HG03103 (cell line): ENCODE results near the gene TENM3.
A peak's percentile ranks its signal among the peaks of the same experiment; 100 is the strongest.
"Not testable (repeated sequence)": the region's sequence is repeated elsewhere in the genome, so short reads cannot be mapped to it uniquely, and the experiment has no call there.

Experiments used
- ATAC-seq: cut with Tn5 transposase; IDR thresholded peaks from one replicate; pipeline ENCODE4 v1.9.1; 2021; ENCODE audit warnings: low read depth; ENCODE audit not compliant: unreplicated experiment

The TENM3 gene

GRCh38 chr4:182795446-182796238 lies 552.4 kb downstream of the TENM3 start:
- ATAC-seq: no peak

GRCh38 chr4:182799515-182800215 lies 556.5 kb downstream of the TENM3 start:
- ATAC-seq: no peak

- no peak for ATAC-seq
Observed at GRCh38 chr4:182800216-182800515, 557.0 kb downstream of the TENM3 start.

GRCh38 chr4:182801636-182802035 lies 558.4 kb downstream of the TENM3 start:
- ATAC-seq: no peak

GRCh38 chr4:182802621-182803020 lies 559.4 kb downstream of the TENM3 start:
- ATAC-seq: no peak

- ATAC-seq: no peak
Observed at GRCh38 chr4:182803235-182803634, 560.0 kb downstream of the TENM3 start.

- no peak for ATAC-seq
Observed at GRCh38 chr4:182804131-182804530, 560.9 kb downstream of the TENM3 start.

GRCh38 chr4:182805321-182805720 lies 562.1 kb downstream of the TENM3 start:
- no peak for ATAC-seq

GRCh38 chr4:182805750-182806149 lies 562.5 kb downstream of the TENM3 start:
- no peak for ATAC-seq

- ATAC-seq: peak; percentile 58
Observed at GRCh38 chr4:182806259-182807252, 563.4 kb downstream of the TENM3 start.

GRCh38 chr4:182807346-182807745 lies 564.1 kb downstream of the TENM3 start:
- no peak for ATAC-seq

GRCh38 chr4:182807767-182808548 lies 564.8 kb downstream of the TENM3 start:
- ATAC-seq: no peak

- ATAC-seq: peak; percentile 71
Observed at GRCh38 chr4:182808673-182809416, 565.6 kb downstream of the TENM3 start.

GRCh38 chr4:182809417-182810102 lies 566.4 kb downstream of the TENM3 start:
- peak; percentile 21 for ATAC-seq

GRCh38 chr4:182810103-182810615 lies 567.0 kb downstream of the TENM3 start:
- ATAC-seq: no peak

GRCh38 chr4:182812916-182813315 lies 569.7 kb downstream of the TENM3 start:
- ATAC-seq: no peak

GRCh38 chr4:182814065-182814464 lies 570.9 kb downstream of the TENM3 start:
- not testable (repeated sequence) for ATAC-seq

- ATAC-seq: no peak
Observed at GRCh38 chr4:182818926-182819730, 575.9 kb downstream of the TENM3 start.
